ENCODE results near the gene ZNF385B. TPM values are rescaled to one million over a fixed set of nuclear protein-coding genes. Genes with fewer than 3 reads are reported as not detected.
"Not testable (repeated sequence)": the region's sequence is repeated elsewhere in the genome, so short reads cannot be mapped to it uniquely, and the experiment has no call there.

ZNF385B gene
- total and polyA plus RNA-seq, 9 of the 15 experiments (the other 6 are each of a cell fraction or from before 2014, with no cell fraction given), result 0.50 TPM; not detected in 8

DNA sequence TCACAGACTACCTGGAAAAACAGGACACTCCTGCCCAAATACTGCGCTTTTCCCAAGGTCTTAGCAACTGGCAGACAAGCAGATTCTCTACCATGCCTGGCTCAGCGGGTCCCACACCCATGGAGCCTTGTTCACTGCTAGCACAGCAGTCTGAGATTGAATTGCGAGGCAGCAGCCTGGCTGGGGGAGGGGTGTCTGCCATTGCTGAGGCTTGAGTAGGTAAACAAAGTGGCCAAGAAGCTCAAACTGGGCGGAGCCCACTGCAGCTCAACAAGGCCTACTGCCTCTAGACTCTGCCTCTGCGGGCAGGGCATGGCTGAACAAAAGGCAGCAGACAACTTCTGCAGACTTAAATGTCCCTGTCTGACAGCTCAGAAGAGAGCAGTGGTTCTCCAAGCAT is 231.6 kb downstream of the ZNF385B start:
- BruUV-seq (replicated peaks); H3K79me2 ChIP-seq (ENCODE audit: control insufficient read depth, insufficient read depth, low read length); DNase-seq (ENCODE audit: extremely low read depth in 1 of 4, low spot score in 3 of 4); in situ Hi-C loops (cut with MboI); H3K4me2 ChIP-seq (ENCODE audit: insufficient read depth, low read length); H3K9me3 ChIP-seq (replicated peaks; ENCODE audit: control insufficient read depth, insufficient read depth, low read depth, low read length); intact Hi-C loops (cut with micrococcal nuclease); H3K27me3 ChIP-seq (ENCODE audit: control insufficient read depth in 2 of 2, insufficient read depth in 2 of 2, low read length in 2 of 2); H3K9me1 ChIP-seq (ENCODE audit: control insufficient read depth, insufficient read depth, low read length); H2AFZ ChIP-seq (ENCODE audit: low read depth, low read length); H4K20me1 ChIP-seq (replicated peaks; ENCODE audit: control insufficient read depth, insufficient read depth, low read length); CTCF ChIA-PET (ENCODE audit: low intra/inter-chr PET ratio); H3K9ac ChIP-seq (ENCODE audit: insufficient read depth in 1 of 2, low read depth in 2 of 2, low read length in 2 of 2); POLR2A ChIA-PET; H3K4me1 ChIP-seq (replicated peaks in 1 of 2; ENCODE audit: control insufficient read depth in 2 of 2, insufficient read depth in 2 of 2, low read length in 2 of 2); H3K27ac ChIP-seq (ENCODE audit: extremely low read depth, low read depth, low read length); H3K4me3 ChIP-seq; H3K36me3 ChIP-seq (ENCODE audit: control insufficient read depth, insufficient read depth, low read length); FAIRE-seq; ATAC-seq: not testable (repeated sequence)
- WGBS (ENCODE audit: insufficient coverage, low coverage, missing lambda C conversion rate), result 0% methylated on average over 5 of the region's 5 CpGs

DNA sequence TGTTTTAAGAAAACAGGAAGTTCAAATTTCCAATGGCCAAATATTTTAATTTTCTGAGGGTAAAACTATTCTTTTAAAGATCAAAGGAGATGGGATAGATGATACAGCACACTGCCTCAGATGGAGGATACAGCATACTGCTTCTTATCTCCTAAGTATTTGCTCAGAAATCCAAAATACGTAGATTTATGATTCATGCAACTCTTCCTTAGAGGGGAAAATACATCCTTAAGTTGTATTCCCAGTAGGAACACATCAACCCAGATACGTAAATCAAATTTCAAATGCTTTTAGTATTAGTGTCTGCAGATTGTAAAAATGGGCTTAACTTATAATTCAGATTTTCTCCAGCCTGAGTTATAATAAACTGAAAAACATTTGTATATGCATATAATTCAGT is 235.2 kb downstream of the ZNF385B start:
- H3K9me1 ChIP-seq (ENCODE audit: control insufficient read depth, insufficient read depth, low read length), result no peaks in the 10 kb centered on the region
- no peak overlapping the region for H3K27ac ChIP-seq (ENCODE audit: extremely low read depth, low read depth, low read length)
- H3K4me1 ChIP-seq (replicated peaks in 1 of 2; ENCODE audit: control insufficient read depth in 2 of 2, insufficient read depth in 2 of 2, low read length in 2 of 2), result no peaks in the 10 kb centered on the region
- intact Hi-C loops (cut with micrococcal nuclease), result no loop called here
- no peaks in the 10 kb centered on the region for H3K9me3 ChIP-seq (replicated peaks; ENCODE audit: control insufficient read depth, insufficient read depth, low read depth, low read length)
- H3K4me3 ChIP-seq, result no peak overlapping the region
- WGBS (ENCODE audit: insufficient coverage, low coverage, missing lambda C conversion rate), result 0% methylated on average over 2 of the region's 2 CpGs
- no peak overlapping the region for H2AFZ ChIP-seq (ENCODE audit: low read depth, low read length)
- ATAC-seq (no peak), FAIRE-seq (no peak), DNase-seq (ENCODE audit: extremely low read depth in 1 of 4, low spot score in 3 of 4) (no peak)
- H3K9ac ChIP-seq (ENCODE audit: insufficient read depth in 1 of 2, low read depth in 2 of 2, low read length in 2 of 2), result no peak overlapping the region
- H3K36me3 ChIP-seq (ENCODE audit: control insufficient read depth, insufficient read depth, low read length), result no peaks in the 10 kb centered on the region
- no peaks in the 10 kb centered on the region for H3K79me2 ChIP-seq (ENCODE audit: control insufficient read depth, insufficient read depth, low read length)
- in situ Hi-C loops (cut with MboI), result no loop called here
- ChIA-PET CTCF (ENCODE audit: low intra/inter-chr PET ratio) (no interaction called here), POLR2A (no interaction called here)
- no TSS peak for BruUV-seq (replicated peaks)
- H3K4me2 ChIP-seq (ENCODE audit: insufficient read depth, low read length), result no peak overlapping the region
- no peaks in the 10 kb centered on the region for H4K20me1 ChIP-seq (replicated peaks; ENCODE audit: control insufficient read depth, insufficient read depth, low read length)
- H3K27me3 ChIP-seq (ENCODE audit: control insufficient read depth in 2 of 2, insufficient read depth in 2 of 2, low read length in 2 of 2), result no peaks in the 10 kb centered on the region
- TF ChIP-seq ZNF57 (CRISPR knock-in tag; IDR thresholded peaks at IDR 0.05) (no peak), ZKSCAN1 (IDR thresholded peaks at IDR 0.05; ENCODE audit: low read depth, low read length) (no peak), ESRRB (CRISPR knock-in tag; IDR thresholded peaks at IDR 0.05; ENCODE audit: borderline replicate concordance) (no peak), ZSCAN29 (IDR thresholded peaks at IDR 0.05) (no peak), TARDBP (IDR thresholded peaks at IDR 0.05) (no peak), ZNF24 (IDR thresholded peaks at IDR 0.05) (no peak), ZKSCAN8 (CRISPR knock-in tag; IDR thresholded peaks at IDR 0.05) (no peak), GTF2E2 (tag; IDR thresholded peaks at IDR 0.05) (no peak), ZBTB8A (IDR thresholded peaks at IDR 0.05; ENCODE audit: partially characterized antibody) (no peak), ZNF830 (CRISPR knock-in tag; IDR thresholded peaks at IDR 0.05) (no peak), SIX5 (IDR thresholded peaks at IDR 0.05; ENCODE audit: borderline replicate concordance in 1 of 2, insufficient read depth in 1 of 2, low read depth in 1 of 2, low read length in 2 of 2) (no peak)
- TF ChIP-seq, protein P1, sequence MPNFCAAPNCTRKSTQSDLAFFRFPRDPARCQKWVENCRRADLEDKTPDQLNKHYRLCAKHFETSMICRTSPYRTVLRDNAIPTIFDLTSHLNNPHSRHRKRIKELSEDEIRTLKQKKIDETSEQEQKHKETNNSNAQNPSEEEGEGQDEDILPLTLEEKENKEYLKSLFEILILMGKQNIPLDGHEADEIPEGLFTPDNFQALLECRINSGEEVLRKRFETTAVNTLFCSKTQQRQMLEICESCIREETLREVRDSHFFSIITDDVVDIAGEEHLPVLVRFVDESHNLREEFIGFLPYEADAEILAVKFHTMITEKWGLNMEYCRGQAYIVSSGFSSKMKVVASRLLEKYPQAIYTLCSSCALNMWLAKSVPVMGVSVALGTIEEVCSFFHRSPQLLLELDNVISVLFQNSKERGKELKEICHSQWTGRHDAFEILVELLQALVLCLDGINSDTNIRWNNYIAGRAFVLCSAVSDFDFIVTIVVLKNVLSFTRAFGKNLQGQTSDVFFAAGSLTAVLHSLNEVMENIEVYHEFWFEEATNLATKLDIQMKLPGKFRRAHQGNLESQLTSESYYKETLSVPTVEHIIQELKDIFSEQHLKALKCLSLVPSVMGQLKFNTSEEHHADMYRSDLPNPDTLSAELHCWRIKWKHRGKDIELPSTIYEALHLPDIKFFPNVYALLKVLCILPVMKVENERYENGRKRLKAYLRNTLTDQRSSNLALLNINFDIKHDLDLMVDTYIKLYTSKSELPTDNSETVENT (CRISPR knock-in tag; IDR thresholded peaks at IDR 0.05), result no peak
- TF ChIP-seq, protein P2, sequence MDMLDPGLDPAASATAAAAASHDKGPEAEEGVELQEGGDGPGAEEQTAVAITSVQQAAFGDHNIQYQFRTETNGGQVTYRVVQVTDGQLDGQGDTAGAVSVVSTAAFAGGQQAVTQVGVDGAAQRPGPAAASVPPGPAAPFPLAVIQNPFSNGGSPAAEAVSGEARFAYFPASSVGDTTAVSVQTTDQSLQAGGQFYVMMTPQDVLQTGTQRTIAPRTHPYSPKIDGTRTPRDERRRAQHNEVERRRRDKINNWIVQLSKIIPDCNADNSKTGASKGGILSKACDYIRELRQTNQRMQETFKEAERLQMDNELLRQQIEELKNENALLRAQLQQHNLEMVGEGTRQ (CRISPR knock-in tag; IDR thresholded peaks at IDR 0.05), result no peak
- TF ChIP-seq, protein P3, sequence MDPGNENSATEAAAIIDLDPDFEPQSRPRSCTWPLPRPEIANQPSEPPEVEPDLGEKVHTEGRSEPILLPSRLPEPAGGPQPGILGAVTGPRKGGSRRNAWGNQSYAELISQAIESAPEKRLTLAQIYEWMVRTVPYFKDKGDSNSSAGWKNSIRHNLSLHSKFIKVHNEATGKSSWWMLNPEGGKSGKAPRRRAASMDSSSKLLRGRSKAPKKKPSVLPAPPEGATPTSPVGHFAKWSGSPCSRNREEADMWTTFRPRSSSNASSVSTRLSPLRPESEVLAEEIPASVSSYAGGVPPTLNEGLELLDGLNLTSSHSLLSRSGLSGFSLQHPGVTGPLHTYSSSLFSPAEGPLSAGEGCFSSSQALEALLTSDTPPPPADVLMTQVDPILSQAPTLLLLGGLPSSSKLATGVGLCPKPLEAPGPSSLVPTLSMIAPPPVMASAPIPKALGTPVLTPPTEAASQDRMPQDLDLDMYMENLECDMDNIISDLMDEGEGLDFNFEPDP (CRISPR knock-in tag; IDR thresholded peaks at IDR 0.05), result no peak
